Thoracic aorta (tissue), 2 donors: ENCODE measurements around the gene ZNF223. TPM values are rescaled to one million over a fixed set of nuclear protein-coding genes. Genes with fewer than 3 reads are reported as not detected.

Experiments used
- ATAC-seq: fragments of 150-250 bp; one replicate; pipeline ENCODE4 v1.8.0; 2017; ENCODE audit warnings: low read depth; ENCODE audit not compliant: insufficient number of reproducible peaks, low FRiP score
- DNase-seq: peaks from one replicate; pipeline ENCODE4 v3.0.0-alpha.2; 2020; ENCODE audit warnings: low spot score
- H3K27ac ChIP-seq, 2 donors: fragments of 200-600 bp; sonication (generic); 1 replicate in 1 of 2; 2 replicates in 1 of 2; pipeline ENCODE4 v1.5.1; 2016; ENCODE audit warnings: mild to moderate bottlenecking in 2 of 2, moderate library complexity in 2 of 2
- H3K27me3 ChIP-seq: fragments of 200-600 bp; sonication (generic); replicated peaks from 2 replicates; pipeline ENCODE4 v1.6.0; 2016; ENCODE audit warnings: mild to moderate bottlenecking; ENCODE audit not compliant: insufficient read depth
- H3K36me3 ChIP-seq: fragments of 200-600 bp; sonication (generic); one replicate; pipeline ENCODE4 v1.5.1; 2016
- H3K4me1 ChIP-seq, 2 donors: fragments of 200-600 bp; sonication (generic); 1 replicate in 1 of 2; 2 replicates in 1 of 2; pipeline versions ENCODE4 v1.5.1 to v1.6.0; 2016; ENCODE audit warnings: low read depth in 2 of 2, mild to moderate bottlenecking in 1 of 2; ENCODE audit not compliant: control insufficient read depth in 1 of 2
- H3K4me3 ChIP-seq: fragments of 200-600 bp; sonication (generic); 2 replicates; pipeline ENCODE4 v1.5.1; 2016; ENCODE audit warnings: mild to moderate bottlenecking
- H3K9me3 ChIP-seq: fragments of 200-600 bp; sonication (generic); 2 replicates; pipeline ENCODE4 v1.5.1; 2016
- CTCF ChIP-seq: fragments of 200-600 bp; sonication (generic); IDR thresholded peaks from one replicate; pipeline ENCODE4 v1.5.1; 2019; ENCODE audit warnings: antibody characterized with exemption
- total RNA-seq, 2 donors: library from RNA; depleted of rRNA; stranded (reverse); fragments of >200 nt; gene quantifications; one replicate each; pipeline versions ENCODE4 v1.1.0 to v1.2.3, GENCODE V29; 2016

ZNF223 gene
- total RNA-seq, 2 donors from 2014 or later = 2.0 to 6.6 TPM

- peak; percentile 72 for DNase-seq
- no peak for TF ChIP-seq CTCF
- peak within 1 kb of the TSS; percentile 51 to 64 for H3K27ac ChIP-seq
- peak; percentile 86 for ATAC-seq
- H3K27me3 ChIP-seq = no peaks in the 10 kb centered on the region
- H3K4me1 ChIP-seq = peaks cover 8 to 12% of the 10 kb centered on the region in 2 donors
- H3K4me3 ChIP-seq = peak within 1 kb of the TSS; percentile 88
- H3K9me3 ChIP-seq = no peaks in the 10 kb centered on the region
- H3K36me3 ChIP-seq = peaks cover 20% of the 10 kb centered on the region
These were observed 42.3 kb downstream of the ZNF223 start, which contains the start of gene ZNF224 for GRCh38 chr19:44093931-44094765. Gene ZNF224 (plus strand): TSS chr19:44094361. CDS start chr19:44097874, 3,513 bp downstream.

DNA sequence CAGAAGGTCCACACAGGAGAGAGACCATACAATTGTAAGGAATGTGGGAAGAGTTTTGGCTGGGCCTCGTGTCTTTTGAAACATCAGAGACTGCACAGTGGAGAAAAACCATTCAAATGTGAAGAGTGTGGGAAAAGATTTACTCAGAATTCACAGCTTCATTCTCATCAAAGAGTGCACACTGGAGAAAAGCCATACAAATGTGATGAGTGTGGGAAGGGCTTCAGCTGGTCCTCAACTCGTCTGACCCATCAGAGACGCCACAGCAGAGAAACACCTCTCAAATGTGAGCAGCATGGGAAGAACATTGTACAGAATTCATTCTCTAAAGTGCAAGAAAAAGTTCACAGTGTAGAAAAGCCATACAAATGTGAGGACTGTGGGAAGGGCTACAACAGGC, 55.9 kb downstream of the ZNF223 start:
- H3K4me3 ChIP-seq = no peak overlapping the region
- H3K4me1 ChIP-seq = peaks cover 7 to 11% of the 10 kb centered on the region in 2 donors
- H3K9me3 ChIP-seq = peaks cover 75% of the 10 kb centered on the region
- ATAC-seq = no peak
- DNase-seq = no peak
- no peak for TF ChIP-seq CTCF
- peaks cover 36% of the 10 kb centered on the region for H3K36me3 ChIP-seq
- no peaks in the 10 kb centered on the region for H3K27me3 ChIP-seq
- H3K27ac ChIP-seq = no peak overlapping the region

- no peaks in the 10 kb centered on the region for H3K27me3 ChIP-seq
- DNase-seq = no peak
- H3K4me1 ChIP-seq = peaks cover 12 to 19% of the 10 kb centered on the region in 2 donors
- no peak overlapping the region for H3K4me3 ChIP-seq
- H3K27ac ChIP-seq = no peak overlapping the region
- no peak for TF ChIP-seq CTCF
- no peak for ATAC-seq
- H3K36me3 ChIP-seq = peaks cover 19% of the 10 kb centered on the region
- H3K9me3 ChIP-seq = peaks cover 70% of the 10 kb centered on the region
These were observed 57.6 kb downstream of the ZNF223 start for GRCh38 chr19:44109458-44109857.

- no peak for TF ChIP-seq CTCF
- no peak for DNase-seq
- no peak overlapping the region for H3K27ac ChIP-seq
- ATAC-seq = no peak
- peak overlapping the region; percentile 91 for H3K4me3 ChIP-seq
- H3K9me3 ChIP-seq = peaks cover 48% of the 10 kb centered on the region
- H3K4me1 ChIP-seq = peaks cover 14 to 22% of the 10 kb centered on the region in 2 donors
- no peaks in the 10 kb centered on the region for H3K27me3 ChIP-seq
- H3K36me3 ChIP-seq = peaks cover 17% of the 10 kb centered on the region
These were observed 60.2 kb downstream of the ZNF223 start for GRCh38 chr19:44111910-44112463.

- Histone ChIP-seq H3K27ac (peak overlapping the region; percentile 45 to 66), H3K36me3 (peaks cover 13% of the 10 kb centered on the region), H3K9me3 (peaks cover 40% of the 10 kb centered on the region), H3K4me3 (peak overlapping the region; percentile 91), H3K27me3 (no peaks in the 10 kb centered on the region), H3K4me1 (peaks cover 14 to 22% of the 10 kb centered on the region in 2 donors)
- TF ChIP-seq CTCF = no peak
- no peak for DNase-seq
- ATAC-seq = no peak
These were observed 60.9 kb downstream of the ZNF223 start for GRCh38 chr19:44112802-44113137.
